HepG2 (cell line): ENCODE results near the gene SCMH1. TPM values are rescaled to one million over a fixed set of nuclear protein-coding genes. Genes with fewer than 3 reads are reported as not detected.

ENCODE experiments used
- DMAP1 ChIP-seq: IDR thresholded peaks from 2 replicates; pipeline ENCODE4 v1.6.1; 2016
- GABPA ChIP-seq, 2 experiments: IDR thresholded peaks; 2 replicates each; pipeline ENCODE4 v1.6.1; 2011 to 2016; ENCODE audit warnings: low read depth in 2 of 2, low read length in 1 of 2, missing biosample characterization in 1 of 2, missing genetic modification characterization in 1 of 2
- IRF2 ChIP-seq: IDR thresholded peaks from 2 replicates; pipeline ENCODE4 v1.6.1; 2018; ENCODE audit warnings: missing genetic modification reagents, missing compliant biosample characterization
- KDM2A ChIP-seq: sonication (generic); formaldehyde crosslinking; IDR thresholded peaks from 2 replicates; pipeline ENCODE4 v1.4.0; 2020; ENCODE audit warnings: low read depth, missing genetic modification reagents, borderline replicate concordance
- NFE2L2 ChIP-seq: fragments of 150-350 bp; IDR thresholded peaks from 2 replicates; pipeline ENCODE4 v1.6.1; 2014; ENCODE audit warnings: low read length
- NFYC ChIP-seq: IDR thresholded peaks from 2 replicates; pipeline ENCODE4 v1.6.1; 2016; ENCODE audit warnings: missing genetic modification reagents, missing compliant biosample characterization
- NR3C1 ChIP-seq: sonication (generic); formaldehyde crosslinking; IDR thresholded peaks from 2 replicates; pipeline ENCODE4 v1.4.0; 2020; ENCODE audit warnings: missing genetic modification reagents
- PHF21A ChIP-seq: sonication (generic); formaldehyde crosslinking; IDR thresholded peaks from 2 replicates; pipeline ENCODE4 v1.5.0; 2020; ENCODE audit warnings: mild to moderate bottlenecking, missing genetic modification reagents
- RAD21 ChIP-seq: fragments of 450-650 bp; formaldehyde crosslinking; IDR thresholded peaks from 2 replicates; pipeline ENCODE4 v1.5.0; 2020; ENCODE audit warnings: mild to moderate bottlenecking
- SAP130 ChIP-seq: IDR thresholded peaks from 2 replicates; pipeline ENCODE4 v1.6.1; 2016; ENCODE audit warnings: low read depth
- STAG1 ChIP-seq: sonication (generic); formaldehyde crosslinking; IDR thresholded peaks from 2 replicates; pipeline ENCODE4 v1.4.0; 2020; ENCODE audit warnings: missing genetic modification reagents
- ZFAT ChIP-seq: sonication (generic); formaldehyde crosslinking; conservative IDR thresholded peaks from 2 replicates; pipeline ENCODE4 v1.8.1; 2023; ENCODE audit warnings: missing genetic modification reagents, inconsistent platforms
- ZNF317 ChIP-seq: sonication (generic); formaldehyde crosslinking; IDR thresholded peaks from 2 replicates; pipeline ENCODE4 v1.5.0; 2020; ENCODE audit warnings: mild to moderate bottlenecking, missing genetic modification reagents
- ZNF331 ChIP-seq: sonication (generic); formaldehyde crosslinking; IDR thresholded peaks from 2 replicates; pipeline ENCODE4 v1.4.0; 2020; ENCODE audit warnings: missing genetic modification reagents
- ZNF432 ChIP-seq: sonication (generic); formaldehyde crosslinking; IDR thresholded peaks from 2 replicates; pipeline ENCODE4 v1.5.0; 2020; ENCODE audit warnings: missing genetic modification reagents, mild to moderate bottlenecking, borderline replicate concordance
- ZNF451 ChIP-seq: sonication (generic); formaldehyde crosslinking; IDR thresholded peaks from 2 replicates; pipeline ENCODE4 v1.5.0; 2020; ENCODE audit warnings: mild to moderate bottlenecking, missing genetic modification reagents
- ZNF589 ChIP-seq: sonication (generic); formaldehyde crosslinking; conservative IDR thresholded peaks from 2 replicates; pipeline ENCODE4 v1.8.0; 2022; ENCODE audit warnings: mild to moderate bottlenecking, moderate library complexity, missing genetic modification reagents
- polyA plus RNA-seq, 8 experiments: library from polyadenylated mRNA; depleted of rRNA in 3 of 8; stranded (reverse) in 7 of 8; unstranded in 1 of 8; fragments of >200 nt; fragmentation: Illumina TruSeq in 4 of 8; extraction: Trizol in 4 of 8; gene quantifications; 2 replicates each; pipeline versions ENCODE4 v1.2.1 to v1.2.3, GENCODE V29; 2011 to 2016; ENCODE audit warnings: low read depth in 4 of 8, missing spikeins in 1 of 8, mixed read lengths in 1 of 8; ENCODE audit not compliant: insufficient read depth in 1 of 8
- total RNA-seq, 5 experiments: library from RNA; depleted of rRNA; stranded (reverse); fragments of >200 nt; fragmentation: Illumina TruSeq; extraction: Trizol; gene quantifications; 2 replicates each; pipeline ENCODE4 v1.2.3, GENCODE V29; 2016; ENCODE audit warnings: low read depth in 1 of 5
- TF ChIP-seq, protein P1 (sequence below): sonication (generic); formaldehyde crosslinking; IDR thresholded peaks from 2 replicates; pipeline ENCODE4 v1.4.0; 2020; ENCODE audit warnings: missing genetic modification reagents, mild to moderate bottlenecking, borderline replicate concordance
- TF ChIP-seq, protein P2 (sequence below): sonication (generic); formaldehyde crosslinking; IDR thresholded peaks from 2 replicates; pipeline ENCODE4 v1.4.0; 2020; ENCODE audit warnings: missing genetic modification reagents
- TF ChIP-seq, protein P3 (sequence below): sonication (generic); formaldehyde crosslinking; IDR thresholded peaks from 2 replicates; pipeline ENCODE4 v1.5.1; 2020; ENCODE audit warnings: mild to moderate bottlenecking, missing genetic modification reagents
- TF ChIP-seq, protein P4 (sequence below): sonication (generic); formaldehyde crosslinking; IDR thresholded peaks from 2 replicates; pipeline ENCODE4 v1.5.0; 2020; ENCODE audit warnings: mild to moderate bottlenecking, missing genetic modification reagents
- TF ChIP-seq, protein P5 (sequence below): sonication (generic); formaldehyde crosslinking; IDR thresholded peaks from 2 replicates; pipeline ENCODE4 v1.5.0; 2020; ENCODE audit warnings: missing genetic modification reagents, mild to moderate bottlenecking, borderline replicate concordance

SCMH1 gene
- total and polyA plus RNA-seq, 2 of the 13 experiments (the other 11 are each of a cell fraction or from before 2014, with no cell fraction given), result 41.8 to 52.6 TPM

DNA sequence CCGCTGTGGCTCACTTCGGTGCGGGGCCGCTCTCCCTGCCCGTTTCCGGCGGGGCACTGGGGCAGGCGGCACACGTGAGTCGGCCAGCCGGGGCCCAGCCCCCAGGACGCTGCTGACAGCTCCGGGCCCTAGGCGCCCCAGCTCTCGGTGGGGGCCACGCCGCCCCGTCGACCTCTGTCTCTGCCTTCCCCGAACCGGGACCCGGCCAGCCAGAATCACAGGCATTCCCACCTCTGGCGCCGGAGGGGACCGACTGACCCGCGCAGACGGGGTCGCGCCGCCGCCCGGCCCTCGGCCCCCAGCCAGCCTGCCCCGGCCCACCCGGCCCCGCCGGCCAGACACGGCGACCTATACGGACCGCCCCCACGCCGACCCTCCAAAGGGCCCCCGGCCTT is 755 bp downstream of the SCMH1 start (continued):
- TF ChIP-seq PHF21A (CRISPR knock-in tag) (peak; percentile 46; the same call in 1 of the 2 replicates), KDM2A (CRISPR knock-in tag) (peak; percentile 46; the same call in 1 of the 2 replicates), ZNF451 (no peak), SAP130 (CRISPR knock-in tag) (peak; percentile 69), ZNF331 (CRISPR knock-in tag) (peak; percentile 34; the same call in 1 of the 2 replicates), STAG1 (CRISPR knock-in tag) (no peak), GABPA (IDR thresholded peaks at IDR 0.05; ENCODE audit: low read depth, low read length) (0 out of 2 replicates have a peak, but pooled peaks have one; percentile 15), GABPA (CRISPR knock-in tag; IDR thresholded peaks at IDR 0.05; ENCODE audit: low read depth) (peak; percentile 36; the same call in 1 of the 2 replicates), RAD21 (CRISPR knock-in tag) (no peak; the same call in 1 of the 2 replicates), ZNF589 (CRISPR knock-in tag) (no peak), DMAP1 (no peak), NR3C1 (CRISPR knock-in tag) (no peak), NFYC (CRISPR knock-in tag) (no peak), IRF2 (CRISPR knock-in tag) (no peak), ZNF432 (CRISPR knock-in tag) (no peak), NFE2L2 (no peak), ZFAT (no peak), ZNF317 (no peak)
- TF ChIP-seq, protein P1, sequence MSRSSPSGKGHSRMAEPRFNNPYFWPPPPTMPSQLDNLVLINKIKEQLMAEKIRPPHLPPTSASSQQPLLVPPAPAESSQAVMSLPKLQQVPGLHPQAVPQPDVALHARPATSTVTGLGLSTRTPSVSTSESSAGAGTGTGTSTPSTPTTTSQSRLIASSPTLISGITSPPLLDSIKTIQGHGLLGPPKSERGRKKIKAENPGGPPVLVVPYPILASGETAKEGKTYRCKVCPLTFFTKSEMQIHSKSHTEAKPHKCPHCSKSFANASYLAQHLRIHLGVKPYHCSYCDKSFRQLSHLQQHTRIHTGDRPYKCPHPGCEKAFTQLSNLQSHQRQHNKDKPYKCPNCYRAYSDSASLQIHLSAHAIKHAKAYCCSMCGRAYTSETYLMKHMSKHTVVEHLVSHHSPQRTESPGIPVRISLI (CRISPR knock-in tag), result no peak
- TF ChIP-seq, protein P2, sequence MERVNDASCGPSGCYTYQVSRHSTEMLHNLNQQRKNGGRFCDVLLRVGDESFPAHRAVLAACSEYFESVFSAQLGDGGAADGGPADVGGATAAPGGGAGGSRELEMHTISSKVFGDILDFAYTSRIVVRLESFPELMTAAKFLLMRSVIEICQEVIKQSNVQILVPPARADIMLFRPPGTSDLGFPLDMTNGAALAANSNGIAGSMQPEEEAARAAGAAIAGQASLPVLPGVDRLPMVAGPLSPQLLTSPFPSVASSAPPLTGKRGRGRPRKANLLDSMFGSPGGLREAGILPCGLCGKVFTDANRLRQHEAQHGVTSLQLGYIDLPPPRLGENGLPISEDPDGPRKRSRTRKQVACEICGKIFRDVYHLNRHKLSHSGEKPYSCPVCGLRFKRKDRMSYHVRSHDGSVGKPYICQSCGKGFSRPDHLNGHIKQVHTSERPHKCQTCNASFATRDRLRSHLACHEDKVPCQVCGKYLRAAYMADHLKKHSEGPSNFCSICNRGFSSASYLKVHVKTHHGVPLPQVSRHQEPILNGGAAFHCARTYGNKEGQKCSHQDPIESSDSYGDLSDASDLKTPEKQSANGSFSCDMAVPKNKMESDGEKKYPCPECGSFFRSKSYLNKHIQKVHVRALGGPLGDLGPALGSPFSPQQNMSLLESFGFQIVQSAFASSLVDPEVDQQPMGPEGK (CRISPR knock-in tag), result peak; percentile 90
- TF ChIP-seq, protein P3, sequence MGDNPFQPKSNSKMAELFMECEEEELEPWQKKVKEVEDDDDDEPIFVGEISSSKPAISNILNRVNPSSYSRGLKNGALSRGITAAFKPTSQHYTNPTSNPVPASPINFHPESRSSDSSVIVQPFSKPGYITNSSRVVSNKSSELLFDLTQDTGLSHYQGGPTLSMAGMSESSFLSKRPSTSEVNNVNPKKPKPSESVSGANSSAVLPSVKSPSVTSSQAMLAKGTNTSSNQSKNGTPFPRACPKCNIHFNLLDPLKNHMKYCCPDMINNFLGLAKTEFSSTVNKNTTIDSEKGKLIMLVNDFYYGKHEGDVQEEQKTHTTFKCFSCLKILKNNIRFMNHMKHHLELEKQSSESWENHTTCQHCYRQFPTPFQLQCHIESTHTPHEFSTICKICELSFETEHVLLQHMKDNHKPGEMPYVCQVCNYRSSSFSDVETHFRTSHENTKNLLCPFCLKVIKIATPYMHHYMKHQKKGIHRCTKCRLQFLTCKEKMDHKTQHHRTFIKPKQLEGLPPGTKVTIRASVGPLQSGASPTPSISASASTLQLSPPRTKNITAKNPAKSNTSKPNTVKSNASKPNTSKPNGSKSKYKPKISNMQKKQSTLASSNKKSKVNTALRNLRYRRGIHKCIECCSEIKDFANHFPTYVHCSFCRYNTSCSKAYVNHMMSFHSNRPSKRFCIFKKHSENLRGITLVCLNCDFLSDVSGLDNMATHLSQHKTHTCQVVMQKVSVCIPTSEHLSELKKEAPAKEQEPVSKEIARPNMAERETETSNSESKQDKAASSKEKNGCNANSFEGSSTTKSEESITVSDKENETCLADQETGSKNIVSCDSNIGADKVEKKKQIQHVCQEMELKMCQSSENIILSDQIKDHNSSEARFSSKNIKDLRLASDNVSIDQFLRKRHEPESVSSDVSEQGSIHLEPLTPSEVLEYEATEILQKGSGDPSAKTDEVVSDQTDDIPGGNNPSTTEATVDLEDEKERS (CRISPR knock-in tag), result no peak
- TF ChIP-seq, protein P4, sequence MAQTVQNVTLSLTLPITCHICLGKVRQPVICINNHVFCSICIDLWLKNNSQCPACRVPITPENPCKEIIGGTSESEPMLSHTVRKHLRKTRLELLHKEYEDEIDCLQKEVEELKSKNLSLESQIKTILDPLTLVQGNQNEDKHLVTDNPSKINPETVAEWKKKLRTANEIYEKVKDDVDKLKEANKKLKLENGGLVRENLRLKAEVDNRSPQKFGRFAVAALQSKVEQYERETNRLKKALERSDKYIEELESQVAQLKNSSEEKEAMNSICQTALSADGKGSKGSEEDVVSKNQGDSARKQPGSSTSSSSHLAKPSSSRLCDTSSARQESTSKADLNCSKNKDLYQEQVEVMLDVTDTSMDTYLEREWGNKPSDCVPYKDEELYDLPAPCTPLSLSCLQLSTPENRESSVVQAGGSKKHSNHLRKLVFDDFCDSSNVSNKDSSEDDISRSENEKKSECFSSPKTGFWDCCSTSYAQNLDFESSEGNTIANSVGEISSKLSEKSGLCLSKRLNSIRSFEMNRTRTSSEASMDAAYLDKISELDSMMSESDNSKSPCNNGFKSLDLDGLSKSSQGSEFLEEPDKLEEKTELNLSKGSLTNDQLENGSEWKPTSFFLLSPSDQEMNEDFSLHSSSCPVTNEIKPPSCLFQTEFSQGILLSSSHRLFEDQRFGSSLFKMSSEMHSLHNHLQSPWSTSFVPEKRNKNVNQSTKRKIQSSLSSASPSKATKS (CRISPR knock-in tag), result no peak
- TF ChIP-seq, protein P5, sequence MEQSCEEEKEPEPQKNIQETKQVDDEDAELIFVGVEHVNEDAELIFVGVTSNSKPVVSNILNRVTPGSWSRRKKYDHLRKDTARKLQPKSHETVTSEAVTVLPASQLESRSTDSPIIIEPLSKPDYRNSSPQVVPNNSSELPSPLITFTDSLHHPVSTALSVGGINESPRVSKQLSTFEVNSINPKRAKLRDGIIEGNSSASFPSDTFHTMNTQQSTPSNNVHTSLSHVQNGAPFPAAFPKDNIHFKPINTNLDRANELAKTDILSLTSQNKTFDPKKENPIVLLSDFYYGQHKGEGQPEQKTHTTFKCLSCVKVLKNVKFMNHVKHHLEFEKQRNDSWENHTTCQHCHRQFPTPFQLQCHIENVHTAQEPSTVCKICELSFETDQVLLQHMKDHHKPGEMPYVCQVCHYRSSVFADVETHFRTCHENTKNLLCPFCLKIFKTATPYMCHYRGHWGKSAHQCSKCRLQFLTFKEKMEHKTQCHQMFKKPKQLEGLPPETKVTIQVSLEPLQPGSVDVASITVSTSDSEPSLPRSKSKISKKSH (CRISPR knock-in tag), result no peak
